GM10847 (cell line): Measurements from ENCODE around the gene TLCD4.

Experiments
- POLR2A ChIP-seq: IDR thresholded peaks from 2 replicates; pipeline ENCODE4 v1.6.1; 2011; ENCODE audit not compliant: insufficient read length; ENCODE audit errors: extremely low read depth

The TLCD4 gene, protein sequence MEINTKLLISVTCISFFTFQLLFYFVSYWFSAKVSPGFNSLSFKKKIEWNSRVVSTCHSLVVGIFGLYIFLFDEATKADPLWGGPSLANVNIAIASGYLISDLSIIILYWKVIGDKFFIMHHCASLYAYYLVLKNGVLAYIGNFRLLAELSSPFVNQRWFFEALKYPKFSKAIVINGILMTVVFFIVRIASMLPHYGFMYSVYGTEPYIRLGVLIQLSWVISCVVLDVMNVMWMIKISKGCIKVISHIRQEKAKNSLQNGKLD

DNA sequence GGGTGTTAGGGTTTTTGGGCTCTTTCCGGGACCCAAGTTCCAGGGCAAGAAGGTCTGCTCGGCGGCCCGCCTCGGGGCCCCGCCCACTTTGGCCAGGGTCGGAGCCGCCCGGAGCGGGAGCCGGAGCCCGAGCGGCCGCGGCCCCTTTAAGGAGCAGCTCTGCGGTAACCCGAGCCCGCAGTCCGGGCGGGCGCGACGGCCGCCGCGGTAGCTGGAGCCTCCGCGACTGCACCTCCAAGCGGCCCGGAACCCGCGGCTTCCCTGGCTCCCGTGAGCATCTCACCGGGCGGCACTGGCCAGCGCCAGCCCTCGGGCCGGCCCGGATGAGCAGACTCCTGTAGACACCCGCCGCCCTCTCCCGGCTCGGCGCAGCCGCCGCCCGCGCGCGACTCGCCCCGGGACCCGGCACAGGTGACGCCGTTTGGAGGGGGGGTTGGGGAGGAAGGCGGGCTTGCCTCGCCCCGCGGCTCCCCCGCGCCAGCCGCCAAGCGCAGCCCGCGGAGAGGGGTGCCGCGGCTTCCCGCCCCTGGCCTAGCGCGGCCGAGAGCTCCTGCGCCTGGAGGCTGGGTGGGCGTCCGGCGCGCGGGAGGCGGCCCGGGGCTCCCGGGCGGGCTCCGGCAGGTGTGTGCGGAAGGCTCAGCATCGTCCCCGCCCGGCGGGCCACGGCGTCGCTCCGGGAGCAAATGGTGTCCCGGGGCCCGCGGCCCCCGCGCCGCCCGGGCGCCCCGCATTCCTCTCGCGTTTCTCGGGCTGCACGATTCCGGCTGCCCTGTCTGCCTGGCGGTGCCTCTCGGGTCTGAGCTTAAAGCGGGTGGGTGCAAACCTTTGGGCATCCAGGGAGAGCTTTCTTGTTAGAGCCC lies at the start of gene TLCD4:
Gene TLCD4 (plus strand): TSS at position 149 of the 860 bp plus-strand sequence. CDS start 26,547 bp downstream, outside the sequence.
- no peak for TF ChIP-seq POLR2A

DNA sequence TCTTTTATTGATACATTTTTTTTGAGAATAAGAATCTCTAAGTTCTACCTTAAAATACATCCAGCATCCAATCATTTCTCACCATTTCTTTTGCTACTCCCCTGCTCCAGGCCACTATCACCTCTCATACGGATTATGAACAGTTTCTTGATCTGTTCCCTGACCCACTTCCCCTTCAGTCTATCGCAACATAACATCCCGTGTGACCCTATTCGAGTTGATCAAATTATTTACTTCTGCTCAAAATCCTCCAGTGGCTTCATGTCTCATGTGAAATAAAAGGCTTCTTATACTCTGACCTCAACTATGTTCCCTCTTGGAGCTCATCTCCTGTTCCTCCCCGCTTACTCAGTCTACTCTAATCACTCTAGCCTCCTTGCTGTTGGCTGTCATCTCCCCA lies 49.6 kb upstream of the TLCD4 start:
- no peak for TF ChIP-seq POLR2A

- TF ChIP-seq POLR2A = no peak
These were observed 48.0 kb upstream of the TLCD4 start for GRCh38 chr1:95068956-95069709.

DNA sequence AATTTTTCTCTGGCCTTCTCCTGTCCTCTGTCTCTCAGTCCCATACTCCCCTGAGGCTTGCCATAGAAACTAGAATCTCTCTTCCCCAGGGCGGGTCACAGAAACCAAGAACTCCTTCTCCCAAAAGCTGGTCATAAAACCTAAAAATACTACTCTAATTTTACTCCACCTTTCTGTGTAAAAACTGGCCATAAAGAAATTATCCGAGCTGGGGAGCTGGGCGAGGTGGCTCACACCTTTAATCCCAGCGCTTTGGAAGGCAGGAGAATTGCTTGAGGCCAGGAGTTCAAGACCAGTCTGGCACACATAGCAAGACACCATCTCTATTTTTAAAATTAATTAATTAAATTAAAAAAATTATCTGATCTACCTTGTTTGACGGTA lies 47.5 kb upstream of the TLCD4 start:
- no peak for TF ChIP-seq POLR2A

- no peak for TF ChIP-seq POLR2A
These were observed 45.6 kb upstream of the TLCD4 start for GRCh38 chr1:95071539-95071938.

- no peak for TF ChIP-seq POLR2A
These were observed 45.0 kb upstream of the TLCD4 start for GRCh38 chr1:95072117-95072516.

DNA sequence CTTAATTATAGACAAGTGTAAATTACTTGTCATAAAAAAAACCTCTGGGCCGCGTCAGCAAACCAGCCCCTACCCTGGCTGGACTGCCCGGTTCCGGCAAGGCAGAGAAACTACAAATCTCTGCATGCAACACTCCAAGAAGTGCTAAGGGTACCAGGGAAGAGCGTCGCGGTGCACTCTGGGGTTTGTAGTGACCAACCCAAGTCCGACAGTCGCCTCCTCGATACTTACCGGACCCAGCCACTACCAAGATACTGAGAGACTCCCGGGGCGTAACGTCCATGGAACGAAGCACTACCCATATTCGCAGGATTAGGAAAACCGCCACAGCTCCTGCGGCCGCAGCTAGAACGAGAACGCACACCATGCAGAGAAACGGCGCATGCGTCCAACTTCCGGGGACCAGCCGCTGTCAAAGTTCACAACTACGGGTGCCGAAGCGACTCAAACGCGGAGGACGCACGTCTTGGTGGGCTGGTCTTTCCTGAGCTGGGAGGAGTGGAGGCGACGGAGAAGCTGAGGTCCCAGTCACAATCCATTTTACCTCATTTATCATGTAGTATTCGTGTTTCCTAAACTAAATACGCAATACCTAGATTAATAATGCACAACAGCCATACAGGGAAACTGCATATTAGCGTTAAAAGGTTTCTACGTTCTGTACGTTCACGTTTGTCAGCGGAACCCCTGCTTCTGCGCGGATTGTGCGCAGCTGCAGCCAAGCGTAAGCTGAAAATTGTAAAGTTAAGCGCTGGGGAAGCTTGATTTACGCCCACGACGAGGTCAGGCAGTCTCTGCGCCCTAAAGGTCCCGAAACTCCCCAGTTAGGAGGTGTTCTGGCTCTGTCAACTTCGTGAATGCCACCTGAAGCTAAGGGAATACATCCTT lies 44.4 kb upstream of the TLCD4 start, which contains the start of gene ALG14:
Gene ALG14 (minus strand): TSS at position 420 of the 888 bp plus-strand sequence. CDS start 53 bp downstream, at position 367.
- TF ChIP-seq POLR2A = peak; percentile 35

GRCh38 chr1:95073446-95073845 lies 43.7 kb upstream of the TLCD4 start:
- no peak for TF ChIP-seq POLR2A

GRCh38 chr1:95076034-95076433 lies 41.1 kb upstream of the TLCD4 start:
- no peak for TF ChIP-seq POLR2A

GRCh38 chr1:95080446-95080845 lies 36.7 kb upstream of the TLCD4 start:
- no peak for TF ChIP-seq POLR2A

- no peak for TF ChIP-seq POLR2A
These were observed 36.3 kb upstream of the TLCD4 start for GRCh38 chr1:95080879-95081278.

GRCh38 chr1:95084317-95085176 lies 32.6 kb upstream of the TLCD4 start:
- TF ChIP-seq POLR2A = no peak

- TF ChIP-seq POLR2A = no peak
These were observed 31.8 kb upstream of the TLCD4 start for GRCh38 chr1:95085376-95085775.

- TF ChIP-seq POLR2A = no peak
These were observed 30.1 kb upstream of the TLCD4 start for GRCh38 chr1:95086949-95087533.

DNA sequence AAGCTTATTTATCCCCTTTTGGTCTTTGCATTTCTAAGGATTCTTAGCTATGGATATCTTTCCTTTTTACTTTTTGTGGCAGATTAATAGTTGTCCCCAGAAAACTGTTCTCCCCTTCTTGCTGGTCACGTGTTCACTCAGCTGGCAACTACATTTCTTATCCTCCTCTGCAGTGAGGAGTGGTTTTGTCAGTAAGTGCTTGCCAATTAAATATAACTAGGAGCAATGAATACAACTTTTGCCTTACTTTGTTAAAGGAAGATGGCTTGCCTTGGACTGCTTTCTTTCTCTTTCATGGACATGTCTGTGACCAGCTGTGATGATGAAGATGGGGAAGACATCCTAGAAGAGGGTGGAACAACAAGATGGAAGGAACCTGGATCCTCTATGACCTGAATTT lies 28.9 kb upstream of the TLCD4 start:
- no peak for TF ChIP-seq POLR2A
